CD14-positive monocyte (primary cell): ENCODE data around the gene MBL2. TPM values are rescaled to one million over a fixed set of nuclear protein-coding genes. Genes with fewer than 3 reads are reported as not detected.

Experiments used
- DNase-seq, 3 donors: peaks; one replicate each; pipeline ENCODE4 v3.0.0-alpha.2; 2011 to 2022
- H2AFZ ChIP-seq: 2 replicates; pipeline ENCODE4 v1.6.0; 2012; ENCODE audit warnings: mild to moderate bottlenecking, low read depth, low read length, inconsistent platforms; ENCODE audit not compliant: insufficient read depth, poor library complexity, severe bottlenecking
- H3K27ac ChIP-seq, 2 donors: 1 replicate in 1 of 2; 2 replicates in 1 of 2; pipeline ENCODE4 v1.5.1; 2012 to 2013; ENCODE audit warnings: low read length in 2 of 2, control low read depth in 1 of 2, inconsistent platforms in 1 of 2, low read depth in 1 of 2, mild to moderate bottlenecking in 1 of 2
- H3K27me3 ChIP-seq, 2 donors: one replicate each; pipeline versions ENCODE4 v1.6.0 to v1.6.1; 2011 to 2013; ENCODE audit warnings: low read length in 2 of 2; ENCODE audit not compliant: control insufficient read depth in 2 of 2, insufficient read depth in 2 of 2
- H3K36me3 ChIP-seq, 2 donors: replicated peaks in 1 of 2; 1 replicate in 1 of 2; 2 replicates in 1 of 2; pipeline versions ENCODE4 v1.5.1 to v1.6.1; 2012 to 2013; ENCODE audit warnings: low read length in 2 of 2, control low read depth in 1 of 2, inconsistent platforms in 1 of 2, mild to moderate bottlenecking in 1 of 2; ENCODE audit not compliant: insufficient read depth in 2 of 2, control insufficient read depth in 1 of 2
- H3K4me1 ChIP-seq, 2 donors: 1 replicate in 1 of 2; 2 replicates in 1 of 2; pipeline versions ENCODE4 v1.5.1 to v1.6.1; 2012 to 2013; ENCODE audit warnings: low read length in 2 of 2, control low read depth in 1 of 2, inconsistent platforms in 1 of 2, mild to moderate bottlenecking in 1 of 2, moderate library complexity in 1 of 2; ENCODE audit not compliant: insufficient read depth in 2 of 2, control insufficient read depth in 1 of 2
- H3K4me2 ChIP-seq: replicated peaks from 2 replicates; pipeline ENCODE3; 2012; ENCODE audit warnings: low read length, moderate library complexity, mild to moderate bottlenecking; ENCODE audit not compliant: poor library complexity, severe bottlenecking; ENCODE audit errors: extremely low read depth
- H3K4me3 ChIP-seq, 3 experiments: fragments of 200-600 bp in 1 of 3; sonication (generic) in 1 of 3; replicated peaks in 1 of 3; 1 replicate in 2 of 3; 2 replicates in 1 of 3; pipeline ENCODE4 v1.5.1; 2011 to 2013; ENCODE audit warnings: low read length in 3 of 3, mild to moderate bottlenecking in 3 of 3, control low read depth in 2 of 3, low read depth in 2 of 3, inconsistent platforms in 1 of 3, moderate library complexity in 1 of 3
- H3K79me2 ChIP-seq: 2 replicates; pipeline ENCODE4 v1.6.0; 2012; ENCODE audit warnings: mild to moderate bottlenecking, control low read depth, inconsistent platforms, low read length, moderate library complexity; ENCODE audit not compliant: insufficient read depth
- H3K9ac ChIP-seq: 2 replicates; pipeline ENCODE4 v1.6.0; 2017; ENCODE audit warnings: low read length, mild to moderate bottlenecking; ENCODE audit not compliant: insufficient read depth, poor library complexity, severe bottlenecking
- H3K9me3 ChIP-seq, 2 donors: replicated peaks in 1 of 2; 1 replicate in 1 of 2; 2 replicates in 1 of 2; pipeline versions ENCODE4 v1.5.1 to v1.6.1; 2012 to 2013; ENCODE audit warnings: low read length in 2 of 2, control low read depth in 1 of 2; ENCODE audit not compliant: control insufficient read depth in 1 of 2, insufficient read depth in 1 of 2
- H4K20me1 ChIP-seq: 2 replicates; pipeline ENCODE4 v1.6.0; 2012; ENCODE audit warnings: mild to moderate bottlenecking, low read length, control low read depth, moderate library complexity; ENCODE audit not compliant: insufficient read depth
- H3K27ac Mint-ChIP-seq, 7 donors: one replicate each; pipeline ENCODE4 v1.8.0; 2020; ENCODE audit warnings: mild to moderate bottlenecking in 7 of 7, mixed read lengths in 7 of 7, moderate library complexity in 6 of 7, inconsistent platforms in 2 of 7
- H3K27me3 Mint-ChIP-seq, 3 donors: one replicate each; pipeline ENCODE4 v1.8.0; 2021 to 2022; ENCODE audit warnings: low read depth in 3 of 3, mild to moderate bottlenecking in 3 of 3, mixed read lengths in 3 of 3, moderate library complexity in 3 of 3, inconsistent platforms in 1 of 3
- H3K36me3 Mint-ChIP-seq, 2 donors: one replicate each; pipeline ENCODE4 v1.8.0; 2020; ENCODE audit warnings: mixed read lengths in 2 of 2, inconsistent platforms in 1 of 2, mild to moderate bottlenecking in 1 of 2
- H3K4me1 Mint-ChIP-seq: one replicate; pipeline ENCODE4 v1.8.0; 2020; ENCODE audit warnings: mild to moderate bottlenecking, mixed read lengths
- H3K4me3 Mint-ChIP-seq, 2 donors: one replicate each; pipeline ENCODE4 v1.8.0; 2020; ENCODE audit warnings: mild to moderate bottlenecking in 2 of 2, mixed read lengths in 2 of 2, moderate library complexity in 1 of 2
- H3K9me3 Mint-ChIP-seq, 7 donors: one replicate each; pipeline ENCODE4 v1.8.0; 2020 to 2022; ENCODE audit warnings: mixed read lengths in 7 of 7, mild to moderate bottlenecking in 6 of 7, moderate library complexity in 6 of 7, inconsistent platforms in 2 of 7
- WGBS: methylation state at CpG from one replicate; pipeline ENCODE4 v1.1.5; 2013; ENCODE audit warnings: missing lambda C conversion rate; ENCODE audit not compliant: insufficient coverage; 5-methylcytosine and 5-hydroxymethylcytosine counted together
- intact Hi-C, 2 donors: fragments of 100-400 bp; cut with micrococcal nuclease; formaldehyde crosslinking; loops; one replicate each; pipeline versions ENCODE4 v1.15.0 to v1.15.1; 2023
- polyA plus RNA-seq, 3 donors: library from polyadenylated mRNA; depleted of rRNA in 1 of 3; unstranded in 2 of 3; stranded (reverse) in 1 of 3; fragments of 300-500 nt in 2 of 3; fragments of >200 nt in 1 of 3; fragmentation: Illumina TruSeq in 2 of 3; gene quantifications; 1 replicate in 2 of 3; 2 replicates in 1 of 3; pipeline ENCODE4 v1.2.3, GENCODE V29; 2012 to 2021
- TF ChIP-seq, protein P1 (sequence below): fragments of 200-600 bp; IDR thresholded peaks from one replicate; pipeline ENCODE4 v1.8.0; 2022; ENCODE audit warnings: antibody characterized with exemption, mild to moderate bottlenecking

The MBL2 gene
- polyA plus RNA-seq, 3 donors: not detected

DNA sequence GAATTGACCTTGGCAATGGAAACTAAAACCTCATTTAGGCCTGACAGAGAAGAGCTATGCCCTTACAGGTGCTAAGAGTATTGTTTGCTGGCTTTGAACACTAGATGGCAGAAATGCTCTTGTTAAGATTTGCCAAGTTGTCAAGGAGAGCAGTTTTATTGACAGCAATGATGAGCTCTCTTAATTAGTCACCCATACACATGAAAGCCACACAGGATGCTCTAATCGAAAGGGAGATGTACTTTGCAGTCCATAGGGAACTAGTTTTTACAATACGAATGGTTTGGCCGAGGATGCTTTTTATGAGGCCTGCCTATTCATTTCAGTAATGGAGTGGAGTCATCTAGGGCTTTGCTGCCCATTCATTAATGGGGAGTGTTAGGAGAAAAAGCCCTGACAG, 45.4 kb upstream of the MBL2 start:
- Histone ChIP-seq H3K9ac (no peak overlapping the region), H3K9me3 (no peaks in the 10 kb centered on the region), H3K4me2 (no peak overlapping the region), H3K36me3 (no peaks in the 10 kb centered on the region), H3K27ac (no peak overlapping the region), H3K4me1 (no peaks in the 10 kb centered on the region), H2AFZ (no peak overlapping the region), H3K4me3 (no peak overlapping the region), H4K20me1 (no peaks in the 10 kb centered on the region), H3K79me2 (no peaks in the 10 kb centered on the region), H3K27me3 (no peaks in the 10 kb centered on the region)
- Mint-ChIP-seq H3K4me1 (no peaks in the 10 kb centered on the region), H3K4me3 (no peak overlapping the region), H3K27ac (no peak overlapping the region), H3K36me3 (no peaks in the 10 kb centered on the region), H3K27me3 (no peaks in the 10 kb centered on the region), H3K9me3 (no peaks in the 10 kb centered on the region)
- WGBS: 95% methylated on average over 2 of the region's 3 CpGs
- TF ChIP-seq, protein P1, sequence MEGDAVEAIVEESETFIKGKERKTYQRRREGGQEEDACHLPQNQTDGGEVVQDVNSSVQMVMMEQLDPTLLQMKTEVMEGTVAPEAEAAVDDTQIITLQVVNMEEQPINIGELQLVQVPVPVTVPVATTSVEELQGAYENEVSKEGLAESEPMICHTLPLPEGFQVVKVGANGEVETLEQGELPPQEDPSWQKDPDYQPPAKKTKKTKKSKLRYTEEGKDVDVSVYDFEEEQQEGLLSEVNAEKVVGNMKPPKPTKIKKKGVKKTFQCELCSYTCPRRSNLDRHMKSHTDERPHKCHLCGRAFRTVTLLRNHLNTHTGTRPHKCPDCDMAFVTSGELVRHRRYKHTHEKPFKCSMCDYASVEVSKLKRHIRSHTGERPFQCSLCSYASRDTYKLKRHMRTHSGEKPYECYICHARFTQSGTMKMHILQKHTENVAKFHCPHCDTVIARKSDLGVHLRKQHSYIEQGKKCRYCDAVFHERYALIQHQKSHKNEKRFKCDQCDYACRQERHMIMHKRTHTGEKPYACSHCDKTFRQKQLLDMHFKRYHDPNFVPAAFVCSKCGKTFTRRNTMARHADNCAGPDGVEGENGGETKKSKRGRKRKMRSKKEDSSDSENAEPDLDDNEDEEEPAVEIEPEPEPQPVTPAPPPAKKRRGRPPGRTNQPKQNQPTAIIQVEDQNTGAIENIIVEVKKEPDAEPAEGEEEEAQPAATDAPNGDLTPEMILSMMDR: peak; percentile 19
- DNase-seq: no peak
- intact Hi-C loops: no loop called here

- no peaks in the 10 kb centered on the region for H3K36me3 ChIP-seq
- Mint-ChIP-seq H3K9me3 (peaks cover 0 to 3% (median 0%) of the 10 kb centered on the region in 7 donors), H3K4me1 (no peaks in the 10 kb centered on the region), H3K27me3 (no peaks in the 10 kb centered on the region), H3K27ac (no peak overlapping the region), H3K4me3 (no peak overlapping the region), H3K36me3 (no peaks in the 10 kb centered on the region)
- no peak for DNase-seq
- no peaks in the 10 kb centered on the region for H3K79me2 ChIP-seq
- no peak overlapping the region for H3K4me2 ChIP-seq
- H3K9ac ChIP-seq: no peak overlapping the region
- TF ChIP-seq, protein P1: no peak
- no peaks in the 10 kb centered on the region for H3K9me3 ChIP-seq
- no peak overlapping the region for H2AFZ ChIP-seq
- H4K20me1 ChIP-seq: no peaks in the 10 kb centered on the region
- no peaks in the 10 kb centered on the region for H3K27me3 ChIP-seq
- no peaks in the 10 kb centered on the region for H3K4me1 ChIP-seq
- H3K4me3 ChIP-seq: no peak overlapping the region
- intact Hi-C loops: no loop called here
- H3K27ac ChIP-seq: no peak overlapping the region
- 62% methylated on average over 3 of the region's 5 CpGs for WGBS
These were observed 41.9 kb upstream of the MBL2 start for GRCh38 chr10:52814506-52814905.
